ENCODE data around the gene MINDY4B. TPM values are rescaled to one million over a fixed set of nuclear protein-coding genes. Genes with fewer than 3 reads are reported as not detected.

Gene MINDY4B
- polyA plus RNA-seq, 4 donors = 0.16 TPM; not detected in 3

GRCh38 chr3:150829408-150829807 lies 75.8 kb downstream of the MINDY4B start:
- no peaks in the 10 kb centered on the region for H3K4me1 ChIP-seq (ENCODE audit: control insufficient read depth in 3 of 3, insufficient read depth in 2 of 3, low read depth in 1 of 3, low read length in 2 of 3)
- 77 to 82% (median 79%) methylated on average over 6 of the region's 6 CpGs for WGBS, 3 donors
- no peak overlapping the region for H3K27ac ChIP-seq (ENCODE audit: low read depth in 1 of 3, low read length in 2 of 3)
- H3K9me3 ChIP-seq (ENCODE audit: control insufficient read depth in 2 of 2, insufficient read depth in 1 of 2, low read depth in 1 of 2, low read length in 1 of 2) = no peaks in the 10 kb centered on the region
- peaks cover 0 to 5% (median 0%) of the 10 kb centered on the region in 3 donors for H3K27me3 ChIP-seq (ENCODE audit: control insufficient read depth in 3 of 3, insufficient read depth in 3 of 3, low read length in 3 of 3)
- no peak overlapping the region for H3K4me3 ChIP-seq (ENCODE audit: low read depth in 1 of 3, low read length in 3 of 3)
- DNase-seq (no peak), FAIRE-seq (no peak)
- no peaks in the 10 kb centered on the region for H3K36me3 ChIP-seq (ENCODE audit: control insufficient read depth in 3 of 3, insufficient read depth in 2 of 3, low read depth in 1 of 3, low read length in 3 of 3)

GRCh38 chr3:150828997-150829396 lies 76.2 kb downstream of the MINDY4B start:
- no peak for FAIRE-seq

GRCh38 chr3:150828261-150828660 lies 77.0 kb downstream of the MINDY4B start:
- H3K36me3 ChIP-seq (ENCODE audit: control insufficient read depth in 3 of 3, insufficient read depth in 2 of 3, low read depth in 1 of 3, low read length in 3 of 3) = no peaks in the 10 kb centered on the region
- WGBS, 3 donors = 81 to 93% (median 83%) methylated on average over 1 of the region's 1 CpG
- no peak overlapping the region for H3K27ac ChIP-seq (ENCODE audit: low read depth in 1 of 3, low read length in 2 of 3)
- H3K27me3 ChIP-seq (ENCODE audit: control insufficient read depth in 3 of 3, insufficient read depth in 3 of 3, low read length in 3 of 3) = peaks cover 0 to 5% (median 0%) of the 10 kb centered on the region in 3 donors
- no peaks in the 10 kb centered on the region for H3K9me3 ChIP-seq (ENCODE audit: control insufficient read depth in 2 of 2, insufficient read depth in 1 of 2, low read depth in 1 of 2, low read length in 1 of 2)
- DNase-seq (no peak), FAIRE-seq (no peak)
- no peaks in the 10 kb centered on the region for H3K4me1 ChIP-seq (ENCODE audit: control insufficient read depth in 3 of 3, insufficient read depth in 2 of 3, low read depth in 1 of 3, low read length in 2 of 3)
- no peak overlapping the region for H3K4me3 ChIP-seq (ENCODE audit: low read depth in 1 of 3, low read length in 3 of 3)

More at GRCh38 chr3:150828997-150829396, 76.2 kb downstream of the MINDY4B start:
- Histone ChIP-seq H3K36me3 (ENCODE audit: control insufficient read depth in 3 of 3, insufficient read depth in 2 of 3, low read depth in 1 of 3, low read length in 3 of 3) (no peaks in the 10 kb centered on the region), H3K4me3 (ENCODE audit: low read depth in 1 of 3, low read length in 3 of 3) (no peak overlapping the region), H3K9me3 (ENCODE audit: control insufficient read depth in 2 of 2, insufficient read depth in 1 of 2, low read depth in 1 of 2, low read length in 1 of 2) (no peaks in the 10 kb centered on the region), H3K27me3 (ENCODE audit: control insufficient read depth in 3 of 3, insufficient read depth in 3 of 3, low read length in 3 of 3) (peaks cover 0 to 5% (median 0%) of the 10 kb centered on the region in 3 donors), H3K27ac (ENCODE audit: low read depth in 1 of 3, low read length in 2 of 3) (no peak overlapping the region), H3K4me1 (ENCODE audit: control insufficient read depth in 3 of 3, insufficient read depth in 2 of 3, low read depth in 1 of 3, low read length in 2 of 3) (no peaks in the 10 kb centered on the region)
- whole genome bisulfite sequencing, 3 donors = 80 to 97% (median 97%) methylated on average over 2 of the region's 2 CpGs
- no peak for DNase-seq

GRCh38 chr3:150826466-150827282 lies 78.6 kb downstream of the MINDY4B start:
- no peak for FAIRE-seq
- no peak for DNase-seq
- Histone ChIP-seq H3K36me3 (ENCODE audit: control insufficient read depth in 3 of 3, insufficient read depth in 2 of 3, low read depth in 1 of 3, low read length in 3 of 3) (no peaks in the 10 kb centered on the region), H3K4me3 (ENCODE audit: low read depth in 1 of 3, low read length in 3 of 3) (no peak overlapping the region), H3K4me1 (ENCODE audit: control insufficient read depth in 3 of 3, insufficient read depth in 2 of 3, low read depth in 1 of 3, low read length in 2 of 3) (no peaks in the 10 kb centered on the region), H3K27ac (ENCODE audit: low read depth in 1 of 3, low read length in 2 of 3) (no peak overlapping the region), H3K27me3 (ENCODE audit: control insufficient read depth in 3 of 3, insufficient read depth in 3 of 3, low read length in 3 of 3) (peaks cover 0 to 5% (median 0%) of the 10 kb centered on the region in 3 donors), H3K9me3 (ENCODE audit: control insufficient read depth in 2 of 2, insufficient read depth in 1 of 2, low read depth in 1 of 2, low read length in 1 of 2) (no peaks in the 10 kb centered on the region)
- WGBS, 3 donors = 83 to 87% (median 86%) methylated on average over 12 of the region's 12 CpGs

- FAIRE-seq = no peak
- Histone ChIP-seq H3K27me3 (ENCODE audit: control insufficient read depth in 3 of 3, insufficient read depth in 3 of 3, low read length in 3 of 3) (peaks cover 0 to 5% (median 0%) of the 10 kb centered on the region in 3 donors), H3K4me3 (ENCODE audit: low read depth in 1 of 3, low read length in 3 of 3) (no peak overlapping the region), H3K9me3 (ENCODE audit: control insufficient read depth in 2 of 2, insufficient read depth in 1 of 2, low read depth in 1 of 2, low read length in 1 of 2) (no peaks in the 10 kb centered on the region), H3K4me1 (ENCODE audit: control insufficient read depth in 3 of 3, insufficient read depth in 2 of 3, low read depth in 1 of 3, low read length in 2 of 3) (no peaks in the 10 kb centered on the region), H3K36me3 (ENCODE audit: control insufficient read depth in 3 of 3, insufficient read depth in 2 of 3, low read depth in 1 of 3, low read length in 3 of 3) (no peaks in the 10 kb centered on the region), H3K27ac (ENCODE audit: low read depth in 1 of 3, low read length in 2 of 3) (no peak overlapping the region)
- DNase-seq = no peak
- 53 to 63% (median 61%) methylated on average over 7 of the region's 7 CpGs for whole genome bisulfite sequencing, 3 donors
These were observed 79.3 kb downstream of the MINDY4B start for GRCh38 chr3:150825916-150826377.

GRCh38 chr3:150825192-150825915 lies 79.9 kb downstream of the MINDY4B start:
- Histone ChIP-seq H3K9me3 (ENCODE audit: control insufficient read depth in 2 of 2, insufficient read depth in 1 of 2, low read depth in 1 of 2, low read length in 1 of 2) (no peaks in the 10 kb centered on the region), H3K27ac (ENCODE audit: low read depth in 1 of 3, low read length in 2 of 3) (no peak overlapping the region), H3K36me3 (ENCODE audit: control insufficient read depth in 3 of 3, insufficient read depth in 2 of 3, low read depth in 1 of 3, low read length in 3 of 3) (no peaks in the 10 kb centered on the region), H3K27me3 (ENCODE audit: control insufficient read depth in 3 of 3, insufficient read depth in 3 of 3, low read length in 3 of 3) (peaks cover 0 to 5% (median 0%) of the 10 kb centered on the region in 3 donors), H3K4me1 (ENCODE audit: control insufficient read depth in 3 of 3, insufficient read depth in 2 of 3, low read depth in 1 of 3, low read length in 2 of 3) (no peaks in the 10 kb centered on the region), H3K4me3 (ENCODE audit: low read depth in 1 of 3, low read length in 3 of 3) (no peak overlapping the region)
- WGBS, 3 donors = 79 to 81% (median 81%) methylated on average over 6 of the region's 6 CpGs
- DNase-seq = no peak
- FAIRE-seq = no peak

- Histone ChIP-seq H3K4me1 (ENCODE audit: control insufficient read depth in 3 of 3, insufficient read depth in 2 of 3, low read depth in 1 of 3, low read length in 2 of 3) (no peaks in the 10 kb centered on the region), H3K4me3 (ENCODE audit: low read depth in 1 of 3, low read length in 3 of 3) (no peak overlapping the region), H3K27ac (ENCODE audit: low read depth in 1 of 3, low read length in 2 of 3) (no peak overlapping the region), H3K27me3 (ENCODE audit: control insufficient read depth in 3 of 3, insufficient read depth in 3 of 3, low read length in 3 of 3) (peaks cover 0 to 1% (median 0%) of the 10 kb centered on the region in 3 donors), H3K9me3 (ENCODE audit: control insufficient read depth in 2 of 2, insufficient read depth in 1 of 2, low read depth in 1 of 2, low read length in 1 of 2) (no peaks in the 10 kb centered on the region), H3K36me3 (ENCODE audit: control insufficient read depth in 3 of 3, insufficient read depth in 2 of 3, low read depth in 1 of 3, low read length in 3 of 3) (no peaks in the 10 kb centered on the region)
- no peak for DNase-seq
- FAIRE-seq = no peak
- WGBS, 3 donors = 88 to 95% (median 91%) methylated on average over 3 of the region's 3 CpGs
These were observed 82.0 kb downstream of the MINDY4B start for GRCh38 chr3:150823277-150823676.

- FAIRE-seq = no peak
- 81 to 95% (median 91%) methylated on average over 1 of the region's 1 CpG for WGBS, 3 donors
- no peaks in the 10 kb centered on the region for H3K4me1 ChIP-seq (ENCODE audit: control insufficient read depth in 3 of 3, insufficient read depth in 2 of 3, low read depth in 1 of 3, low read length in 2 of 3)
- H3K27me3 ChIP-seq (ENCODE audit: control insufficient read depth in 3 of 3, insufficient read depth in 3 of 3, low read length in 3 of 3) = no peaks in the 10 kb centered on the region
- no peak overlapping the region for H3K27ac ChIP-seq (ENCODE audit: low read depth in 1 of 3, low read length in 2 of 3)
- no peaks in the 10 kb centered on the region for H3K36me3 ChIP-seq (ENCODE audit: control insufficient read depth in 3 of 3, insufficient read depth in 2 of 3, low read depth in 1 of 3, low read length in 3 of 3)
- H3K9me3 ChIP-seq (ENCODE audit: control insufficient read depth in 2 of 2, insufficient read depth in 1 of 2, low read depth in 1 of 2, low read length in 1 of 2) = no peaks in the 10 kb centered on the region
- DNase-seq = no peak
- no peak overlapping the region for H3K4me3 ChIP-seq (ENCODE audit: low read depth in 1 of 3, low read length in 3 of 3)
These were observed 82.6 kb downstream of the MINDY4B start for GRCh38 chr3:150822636-150823035.

Measured in small intestine (tissue), 7 donors.